Measurements from ENCODE around the gene ARSG. TPM values are rescaled to one million over a fixed set of nuclear protein-coding genes. Genes with fewer than 3 reads are reported as not detected.
"Not testable (repeated sequence)": the region's sequence is repeated elsewhere in the genome, so short reads cannot be mapped to it uniquely, and the experiment has no call there.

The ARSG gene
- polyA plus RNA-seq, 1 donor from 2014 or later, result 16.9 TPM

DNA sequence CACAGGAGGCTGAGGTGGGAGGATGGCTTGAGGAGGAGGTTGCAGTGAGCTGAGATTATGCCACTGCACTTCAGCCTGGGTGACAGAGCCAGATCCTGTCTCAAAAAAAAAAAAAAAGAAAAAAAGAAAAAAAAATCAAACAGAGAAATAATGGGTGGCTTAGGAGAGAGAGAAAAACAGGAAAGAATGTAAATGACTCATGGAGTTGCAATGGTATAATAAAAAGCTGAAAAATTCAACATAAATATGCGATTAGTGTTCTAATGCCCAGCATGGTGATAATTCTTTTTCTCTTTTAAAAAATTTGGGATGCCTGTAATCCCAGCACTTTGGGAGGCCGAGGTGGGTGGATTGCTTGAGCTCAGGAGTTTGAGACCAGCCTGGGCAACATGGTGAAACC, 63.0 kb downstream of the ARSG start:
- not testable (repeated sequence) for H2AFZ ChIP-seq (ENCODE audit: low read depth, low read length); H3K4me2 ChIP-seq (ENCODE audit: low read length)

DNA sequence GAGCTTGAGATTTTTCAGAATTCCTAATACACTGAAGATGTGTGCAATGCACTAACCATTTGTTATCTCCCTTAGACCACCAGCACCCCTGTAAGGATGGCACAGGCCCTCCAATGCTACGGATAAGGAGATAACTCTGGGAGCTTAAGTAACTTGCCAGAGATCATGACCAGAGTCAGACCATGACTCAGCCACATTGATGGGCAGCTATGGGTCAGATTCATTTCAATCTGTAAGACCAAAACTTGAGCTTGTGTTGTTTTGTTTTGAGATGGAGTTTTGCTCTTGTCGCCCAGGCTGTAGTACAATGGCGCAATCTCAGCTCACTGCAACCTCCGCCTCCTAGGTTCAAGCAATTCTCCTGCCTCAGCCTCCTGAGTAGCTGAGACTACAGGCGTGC, 63.8 kb downstream of the ARSG start:
- not testable (repeated sequence) for H3K27me3 ChIP-seq (ENCODE audit: insufficient read depth, low read depth, low read length); H4K20me1 ChIP-seq (ENCODE audit: insufficient read depth); H3K4me3 ChIP-seq (ENCODE audit: low read length); H3F3A ChIP-seq (ENCODE audit: insufficient read depth, low read length, poor library complexity, severe bottlenecking); H3K4me2 ChIP-seq (ENCODE audit: low read length); H2AFZ ChIP-seq (ENCODE audit: low read depth, low read length); H3K9ac ChIP-seq (ENCODE audit: low read length); H3K9me3 ChIP-seq (ENCODE audit: low read length); H3K9me2 ChIP-seq (ENCODE audit: insufficient read depth, low read length); H3K36me3 ChIP-seq (ENCODE audit: insufficient read depth, low read length); H3K79me2 ChIP-seq (replicated peaks; ENCODE audit: insufficient read depth, low read length); H3K27ac ChIP-seq (ENCODE audit: low read length)

More for the DNA sequence above, 63.0 kb downstream of the ARSG start:
- not testable (repeated sequence) for H3K9me3 ChIP-seq (ENCODE audit: low read length); H4K20me1 ChIP-seq (ENCODE audit: insufficient read depth); H3K36me3 ChIP-seq (ENCODE audit: insufficient read depth, low read length); H3K4me3 ChIP-seq (ENCODE audit: low read length); H3K27ac ChIP-seq (ENCODE audit: low read length); H3K27me3 ChIP-seq (ENCODE audit: insufficient read depth, low read depth, low read length); H3F3A ChIP-seq (ENCODE audit: insufficient read depth, low read length, poor library complexity, severe bottlenecking); H3K9ac ChIP-seq (ENCODE audit: low read length); H3K9me2 ChIP-seq (ENCODE audit: insufficient read depth, low read length); H3K79me2 ChIP-seq (replicated peaks; ENCODE audit: insufficient read depth, low read length)

DNA sequence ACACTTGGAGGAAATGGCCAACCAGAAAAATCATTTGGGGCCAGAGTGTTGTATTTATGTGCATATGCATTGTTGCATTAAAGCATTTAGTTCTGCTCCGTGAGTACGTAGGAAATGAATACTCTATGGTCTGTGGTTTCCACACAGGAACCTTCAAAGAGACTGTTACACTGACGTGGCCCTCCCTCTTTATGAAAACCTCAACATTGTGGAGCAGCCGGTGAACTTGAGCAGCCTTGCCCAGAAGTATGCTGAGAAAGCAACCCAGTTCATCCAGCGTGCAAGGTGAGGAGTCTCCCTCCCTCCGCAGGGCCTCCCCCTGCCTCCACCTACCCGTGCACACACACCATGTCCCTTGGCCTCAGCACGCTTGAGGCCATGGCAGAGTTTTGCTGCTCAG, 65.2 kb downstream of the ARSG start:
- no peak overlapping the region for H3K4me3 ChIP-seq (ENCODE audit: low read length)
- H3K27me3 ChIP-seq (ENCODE audit: insufficient read depth, low read depth, low read length), result no peaks in the 10 kb centered on the region
- no peaks in the 10 kb centered on the region for H4K20me1 ChIP-seq (ENCODE audit: insufficient read depth)
- TF ChIP-seq EZH2 (IDR thresholded peaks at IDR 0.05; ENCODE audit: borderline replicate concordance, insufficient read depth, low read length, poor library complexity, severe bottlenecking), result no peak
- TF ChIP-seq RAD21 (conservative IDR thresholded peaks at IDR 0.05), result no peak
- TF ChIP-seq, protein P1, sequence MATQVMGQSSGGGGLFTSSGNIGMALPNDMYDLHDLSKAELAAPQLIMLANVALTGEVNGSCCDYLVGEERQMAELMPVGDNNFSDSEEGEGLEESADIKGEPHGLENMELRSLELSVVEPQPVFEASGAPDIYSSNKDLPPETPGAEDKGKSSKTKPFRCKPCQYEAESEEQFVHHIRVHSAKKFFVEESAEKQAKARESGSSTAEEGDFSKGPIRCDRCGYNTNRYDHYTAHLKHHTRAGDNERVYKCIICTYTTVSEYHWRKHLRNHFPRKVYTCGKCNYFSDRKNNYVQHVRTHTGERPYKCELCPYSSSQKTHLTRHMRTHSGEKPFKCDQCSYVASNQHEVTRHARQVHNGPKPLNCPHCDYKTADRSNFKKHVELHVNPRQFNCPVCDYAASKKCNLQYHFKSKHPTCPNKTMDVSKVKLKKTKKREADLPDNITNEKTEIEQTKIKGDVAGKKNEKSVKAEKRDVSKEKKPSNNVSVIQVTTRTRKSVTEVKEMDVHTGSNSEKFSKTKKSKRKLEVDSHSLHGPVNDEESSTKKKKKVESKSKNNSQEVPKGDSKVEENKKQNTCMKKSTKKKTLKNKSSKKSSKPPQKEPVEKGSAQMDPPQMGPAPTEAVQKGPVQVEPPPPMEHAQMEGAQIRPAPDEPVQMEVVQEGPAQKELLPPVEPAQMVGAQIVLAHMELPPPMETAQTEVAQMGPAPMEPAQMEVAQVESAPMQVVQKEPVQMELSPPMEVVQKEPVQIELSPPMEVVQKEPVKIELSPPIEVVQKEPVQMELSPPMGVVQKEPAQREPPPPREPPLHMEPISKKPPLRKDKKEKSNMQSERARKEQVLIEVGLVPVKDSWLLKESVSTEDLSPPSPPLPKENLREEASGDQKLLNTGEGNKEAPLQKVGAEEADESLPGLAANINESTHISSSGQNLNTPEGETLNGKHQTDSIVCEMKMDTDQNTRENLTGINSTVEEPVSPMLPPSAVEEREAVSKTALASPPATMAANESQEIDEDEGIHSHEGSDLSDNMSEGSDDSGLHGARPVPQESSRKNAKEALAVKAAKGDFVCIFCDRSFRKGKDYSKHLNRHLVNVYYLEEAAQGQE (IDR thresholded peaks at IDR 0.05; ENCODE audit: borderline replicate concordance), result no peak
- TF ChIP-seq SMC3 (conservative IDR thresholded peaks at IDR 0.05; ENCODE audit: poor library complexity), result no peak
- TF ChIP-seq TAF1 (IDR thresholded peaks at IDR 0.05; ENCODE audit: low read depth), result no peak
- TF ChIP-seq, protein P2, sequence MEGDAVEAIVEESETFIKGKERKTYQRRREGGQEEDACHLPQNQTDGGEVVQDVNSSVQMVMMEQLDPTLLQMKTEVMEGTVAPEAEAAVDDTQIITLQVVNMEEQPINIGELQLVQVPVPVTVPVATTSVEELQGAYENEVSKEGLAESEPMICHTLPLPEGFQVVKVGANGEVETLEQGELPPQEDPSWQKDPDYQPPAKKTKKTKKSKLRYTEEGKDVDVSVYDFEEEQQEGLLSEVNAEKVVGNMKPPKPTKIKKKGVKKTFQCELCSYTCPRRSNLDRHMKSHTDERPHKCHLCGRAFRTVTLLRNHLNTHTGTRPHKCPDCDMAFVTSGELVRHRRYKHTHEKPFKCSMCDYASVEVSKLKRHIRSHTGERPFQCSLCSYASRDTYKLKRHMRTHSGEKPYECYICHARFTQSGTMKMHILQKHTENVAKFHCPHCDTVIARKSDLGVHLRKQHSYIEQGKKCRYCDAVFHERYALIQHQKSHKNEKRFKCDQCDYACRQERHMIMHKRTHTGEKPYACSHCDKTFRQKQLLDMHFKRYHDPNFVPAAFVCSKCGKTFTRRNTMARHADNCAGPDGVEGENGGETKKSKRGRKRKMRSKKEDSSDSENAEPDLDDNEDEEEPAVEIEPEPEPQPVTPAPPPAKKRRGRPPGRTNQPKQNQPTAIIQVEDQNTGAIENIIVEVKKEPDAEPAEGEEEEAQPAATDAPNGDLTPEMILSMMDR (IDR thresholded peaks at IDR 0.05; ENCODE audit: poor library complexity, severe bottlenecking), result no peak
- no peak overlapping the region for H3K9ac ChIP-seq (ENCODE audit: low read length)
- H3K79me2 ChIP-seq (replicated peaks; ENCODE audit: insufficient read depth, low read length), result no peaks in the 10 kb centered on the region
- H3K27ac ChIP-seq (ENCODE audit: low read length), result no peak overlapping the region
- H3K36me3 ChIP-seq (ENCODE audit: insufficient read depth, low read length), result no peaks in the 10 kb centered on the region
- H3F3A ChIP-seq (ENCODE audit: insufficient read depth, low read length, poor library complexity, severe bottlenecking), result no peaks in the 10 kb centered on the region
- H3K4me2 ChIP-seq (ENCODE audit: low read length), result no peak overlapping the region
- H3K9me3 ChIP-seq (ENCODE audit: low read length), result no peaks in the 10 kb centered on the region
- no peak overlapping the region for H2AFZ ChIP-seq (ENCODE audit: low read depth, low read length)
- H3K9me2 ChIP-seq (ENCODE audit: insufficient read depth, low read length), result no peaks in the 10 kb centered on the region
